Suppressor macrophage treated with lipopolysaccharide for 1 hour (primary cell): ENCODE measurements around the gene TRAF3.
A peak's percentile ranks its signal among the peaks of the same experiment; 100 is the strongest.

Experiments
- DNase-seq, 3 donors: peaks; one replicate each; pipeline ENCODE4 v3.0.0-alpha.2; 2020 to 2022

TRAF3 gene

GRCh38 chr14:102776761-102777710 lies at the start of gene TRAF3:
TRAF3 (plus strand) TSS chr14:102777449; CDS start chr14:102870202, 92,753 bp downstream.
- DNase-seq = peak; percentile 89 to 97 (median 94)

GRCh38 chr14:102728501-102728900 lies 48.7 kb upstream of the TRAF3 start:
- DNase-seq = no peak

GRCh38 chr14:102729268-102729667 lies 48.0 kb upstream of the TRAF3 start:
- DNase-seq = no peak

- DNase-seq = no peak
These were observed 47.4 kb upstream of the TRAF3 start for GRCh38 chr14:102729825-102730224.

- no peak for DNase-seq
These were observed 46.0 kb upstream of the TRAF3 start for GRCh38 chr14:102731101-102731870.

GRCh38 chr14:102731871-102732800 lies 45.1 kb upstream of the TRAF3 start:
- no peak for DNase-seq

GRCh38 chr14:102732924-102733323 lies 44.3 kb upstream of the TRAF3 start:
- no peak for DNase-seq

- no peak for DNase-seq
These were observed 43.9 kb upstream of the TRAF3 start for GRCh38 chr14:102733326-102733725.

- DNase-seq = no peak
These were observed 42.8 kb upstream of the TRAF3 start for GRCh38 chr14:102734436-102734835.

- no peak for DNase-seq
These were observed 40.3 kb upstream of the TRAF3 start for GRCh38 chr14:102736956-102737355.

- DNase-seq = no peak
These were observed 39.6 kb upstream of the TRAF3 start for GRCh38 chr14:102737402-102738372.

- DNase-seq = no peak
These were observed 38.7 kb upstream of the TRAF3 start for GRCh38 chr14:102738373-102739189.

- DNase-seq = no peak
These were observed 38.1 kb upstream of the TRAF3 start for GRCh38 chr14:102739190-102739469.

GRCh38 chr14:102746634-102747438 lies 30.4 kb upstream of the TRAF3 start:
- DNase-seq = no peak

- no peak for DNase-seq
These were observed 28.4 kb upstream of the TRAF3 start for GRCh38 chr14:102748806-102749205.

- DNase-seq = no peak
These were observed 27.6 kb upstream of the TRAF3 start for GRCh38 chr14:102749393-102750305.

- no peak for DNase-seq
These were observed 26.9 kb upstream of the TRAF3 start for GRCh38 chr14:102750376-102750775.

- no peak for DNase-seq
These were observed 26.2 kb upstream of the TRAF3 start for GRCh38 chr14:102751088-102751487.
